KMS-11 (cell line): Measurements from ENCODE around the gene TCF23.
"Not testable (repeated sequence)": the region's sequence is repeated elsewhere in the genome, so short reads cannot be mapped to it uniquely, and the experiment has no call there.

Experiments
- H2AFZ ChIP-seq: fragments of 200-600 bp; sonication (generic); 2 replicates; pipeline ENCODE4 v1.6.1; 2016; ENCODE audit warnings: antibody characterized with exemption, mixed run types, low read depth
- H3K27ac ChIP-seq: fragments of 200-600 bp; sonication (generic); 2 replicates; pipeline ENCODE4 v1.6.1; 2016; ENCODE audit warnings: mild to moderate bottlenecking, mixed run types
- H3K27me3 ChIP-seq: fragments of 200-600 bp; sonication (generic); 2 replicates; pipeline ENCODE4 v1.6.1; 2017; ENCODE audit warnings: mild to moderate bottlenecking, low read depth, mixed run types, moderate library complexity; ENCODE audit not compliant: insufficient read depth
- H3K36me3 ChIP-seq: fragments of 200-600 bp; sonication (generic); 2 replicates; pipeline ENCODE4 v1.6.1; 2017; ENCODE audit warnings: mild to moderate bottlenecking, mixed run types; ENCODE audit not compliant: insufficient read depth
- H3K4me1 ChIP-seq: fragments of 200-600 bp; sonication (generic); 2 replicates; pipeline ENCODE4 v1.6.1; 2016; ENCODE audit warnings: mild to moderate bottlenecking, low read depth, mixed run types; ENCODE audit not compliant: poor library complexity, severe bottlenecking
- H3K4me2 ChIP-seq: fragments of 200-600 bp; sonication (generic); 2 replicates; pipeline ENCODE4 v1.7.0; 2016; ENCODE audit warnings: mild to moderate bottlenecking, mixed run types
- H3K4me3 ChIP-seq: fragments of 200-600 bp; sonication (generic); IDR thresholded peaks from 2 replicates; pipeline ENCODE4 v1.6.1; 2017; ENCODE audit warnings: low read depth, low read length, mixed read lengths; ENCODE audit not compliant: insufficient read depth
- H3K79me2 ChIP-seq: fragments of 200-600 bp; sonication (generic); 2 replicates; pipeline ENCODE4 v1.6.1; 2016; ENCODE audit warnings: low read depth, mixed run types; ENCODE audit not compliant: insufficient read depth
- H3K9ac ChIP-seq: fragments of 200-600 bp; sonication (generic); 2 replicates; pipeline ENCODE4 v1.6.1; 2016; ENCODE audit warnings: mild to moderate bottlenecking, mixed run types
- H4K20me1 ChIP-seq: fragments of 200-600 bp; sonication (generic); 2 replicates; pipeline ENCODE4 v1.6.1; 2016; ENCODE audit warnings: mild to moderate bottlenecking, mixed run types; ENCODE audit not compliant: insufficient read depth
- CTCF ChIP-seq: fragments of 200-600 bp; sonication (generic); conservative IDR thresholded peaks from 2 replicates; pipeline ENCODE4 v1.6.1; 2017; ENCODE audit warnings: low read depth, mild to moderate bottlenecking, antibody characterized with exemption, low read length, moderate library complexity, mixed read lengths

Gene TCF23

DNA sequence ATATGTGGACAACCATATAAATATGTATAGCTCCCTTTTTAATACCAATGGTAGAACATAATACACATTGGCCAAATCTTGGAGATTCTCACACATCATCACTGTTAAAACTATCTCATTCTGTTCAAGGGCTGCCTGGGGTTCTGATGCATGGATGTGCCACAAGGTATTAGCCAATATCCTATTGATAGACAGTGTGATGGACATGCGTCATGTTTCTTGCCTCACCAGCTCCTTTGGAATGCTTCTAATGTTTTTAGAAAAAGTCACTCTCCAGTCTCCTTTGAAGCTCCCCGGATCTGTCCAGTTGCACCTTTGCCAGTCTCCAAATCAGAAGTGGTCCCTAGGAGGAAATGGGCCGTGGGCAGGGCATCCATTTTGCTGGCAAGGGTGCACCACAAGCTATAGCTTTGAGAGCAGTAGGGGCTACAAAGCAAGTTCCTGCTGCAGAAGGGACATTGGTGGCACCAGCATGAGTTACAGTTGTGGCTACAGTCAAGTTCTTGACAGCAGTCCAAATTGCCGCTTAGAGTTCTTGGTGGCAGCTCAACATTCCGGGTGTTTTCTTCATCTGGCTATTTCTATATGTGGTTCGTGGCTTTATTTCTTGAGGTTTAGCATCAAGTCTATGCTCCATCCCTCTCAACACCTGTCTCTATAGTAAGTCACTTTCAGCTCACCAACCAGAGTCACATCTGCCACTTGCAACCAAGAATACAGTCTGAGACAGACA lies 38.0 kb downstream of the TCF23 start:
- H3K36me3 ChIP-seq = no peaks in the 10 kb centered on the region
- no peaks in the 10 kb centered on the region for H3K79me2 ChIP-seq
- no peak for TF ChIP-seq CTCF
- H3K4me1 ChIP-seq = peaks cover 36% of the 10 kb centered on the region
- H2AFZ ChIP-seq = no peak overlapping the region; the same call in 1 of the 2 replicates
- no peak overlapping the region for H3K4me3 ChIP-seq
- H3K27ac ChIP-seq = no peak overlapping the region; the same call in 1 of the 2 replicates
- peak overlapping the region; percentile 37; the same call in 1 of the 2 replicates for H3K4me2 ChIP-seq
- no peaks in the 10 kb centered on the region for H3K27me3 ChIP-seq
- H4K20me1 ChIP-seq = no peaks in the 10 kb centered on the region
- H3K9ac ChIP-seq = no peak overlapping the region

- H3K27ac ChIP-seq = no peak overlapping the region
- H2AFZ ChIP-seq = no peak overlapping the region
- no peaks in the 10 kb centered on the region for H3K36me3 ChIP-seq
- H3K79me2 ChIP-seq = no peaks in the 10 kb centered on the region
- TF ChIP-seq CTCF = no peak
- H3K4me2 ChIP-seq = no peak overlapping the region
- no peak overlapping the region for H3K4me3 ChIP-seq
- H4K20me1 ChIP-seq = no peaks in the 10 kb centered on the region
- no peaks in the 10 kb centered on the region for H3K27me3 ChIP-seq
- H3K4me1 ChIP-seq = peaks cover 37% of the 10 kb centered on the region
- no peak overlapping the region for H3K9ac ChIP-seq
Measured at GRCh38 chr2:27189989-27190388, 41.2 kb downstream of the TCF23 start.

DNA sequence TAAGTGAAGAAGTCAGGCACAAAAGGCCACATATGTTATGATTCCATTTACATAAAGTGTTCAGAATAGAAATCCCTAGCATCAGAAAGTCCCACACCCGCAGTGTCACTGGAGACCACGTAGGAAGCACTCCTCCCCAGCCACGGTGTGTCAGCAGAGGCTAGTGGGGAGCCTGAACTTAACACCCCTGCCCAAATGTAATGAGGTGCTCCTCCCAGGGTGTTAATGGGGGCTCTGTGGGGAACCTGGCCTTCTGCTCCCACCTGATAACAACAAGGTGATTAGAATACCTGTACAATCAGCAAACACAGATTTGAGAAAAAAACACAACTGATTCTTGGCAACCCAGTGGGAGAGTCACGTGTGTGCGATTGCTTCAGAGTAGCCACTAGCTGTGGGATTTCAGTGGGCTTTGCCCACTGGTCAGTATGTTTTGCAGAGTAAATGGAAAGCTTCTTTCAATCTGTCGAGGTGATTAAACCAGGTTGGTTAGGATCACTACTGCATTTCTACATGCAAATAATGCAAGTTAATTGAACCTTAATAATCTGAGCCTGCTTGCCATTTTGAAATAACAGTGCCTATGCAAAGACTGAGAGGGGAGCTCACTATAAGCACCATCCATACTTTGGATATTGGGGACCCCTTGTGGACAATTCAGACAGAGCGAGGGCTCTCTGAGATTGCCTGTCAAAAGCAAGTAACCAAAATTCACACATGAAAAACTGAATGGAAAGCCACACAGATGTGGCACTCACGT lies 42.4 kb downstream of the TCF23 start:
- Histone ChIP-seq H3K27me3 (no peaks in the 10 kb centered on the region), H2AFZ (no peak overlapping the region), H3K9ac (no peak overlapping the region), H3K4me1 (peaks cover 26% of the 10 kb centered on the region), H3K27ac (no peak overlapping the region), H3K79me2 (no peaks in the 10 kb centered on the region), H3K4me2 (no peak overlapping the region), H3K36me3 (no peaks in the 10 kb centered on the region), H4K20me1 (no peaks in the 10 kb centered on the region), H3K4me3 (no peak overlapping the region)
- TF ChIP-seq CTCF = peak; percentile 76

GRCh38 chr2:27194538-27195354 lies 45.9 kb downstream of the TCF23 start:
- no peaks in the 10 kb centered on the region for H3K79me2 ChIP-seq
- H3K27me3 ChIP-seq = no peaks in the 10 kb centered on the region
- no peak overlapping the region for H3K4me3 ChIP-seq
- peaks cover 7% of the 10 kb centered on the region for H3K4me1 ChIP-seq
- H4K20me1 ChIP-seq = no peaks in the 10 kb centered on the region
- H3K27ac ChIP-seq = no peak overlapping the region
- H3K9ac ChIP-seq = no peak overlapping the region
- H2AFZ ChIP-seq = no peak overlapping the region
- H3K36me3 ChIP-seq = no peaks in the 10 kb centered on the region
- no peak overlapping the region for H3K4me2 ChIP-seq
- TF ChIP-seq CTCF = no peak

DNA sequence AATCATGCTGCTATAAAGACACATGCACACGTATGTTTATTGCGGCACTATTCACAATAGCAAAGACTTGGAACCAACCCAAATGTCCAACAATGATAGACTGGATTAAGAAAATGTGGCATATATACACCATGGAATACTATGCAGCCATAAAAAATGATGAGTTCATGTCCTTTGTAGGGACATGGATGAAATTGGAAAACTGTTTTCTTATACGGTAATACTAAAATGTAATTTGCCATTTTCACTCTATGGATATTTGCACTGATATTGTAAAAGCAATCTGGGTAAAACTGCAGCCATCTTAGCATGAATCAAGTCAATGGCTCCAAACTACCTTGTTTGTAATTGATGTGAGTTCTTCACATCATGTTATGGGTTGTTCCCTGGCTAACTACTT lies 47.0 kb downstream of the TCF23 start:
- not testable (repeated sequence) for H3K79me2 ChIP-seq, H3K27me3 ChIP-seq, H3K4me1 ChIP-seq, H3K4me2 ChIP-seq, H3K9ac ChIP-seq, H4K20me1 ChIP-seq, H2AFZ ChIP-seq, H3K27ac ChIP-seq, H3K36me3 ChIP-seq, H3K4me3 ChIP-seq

DNA sequence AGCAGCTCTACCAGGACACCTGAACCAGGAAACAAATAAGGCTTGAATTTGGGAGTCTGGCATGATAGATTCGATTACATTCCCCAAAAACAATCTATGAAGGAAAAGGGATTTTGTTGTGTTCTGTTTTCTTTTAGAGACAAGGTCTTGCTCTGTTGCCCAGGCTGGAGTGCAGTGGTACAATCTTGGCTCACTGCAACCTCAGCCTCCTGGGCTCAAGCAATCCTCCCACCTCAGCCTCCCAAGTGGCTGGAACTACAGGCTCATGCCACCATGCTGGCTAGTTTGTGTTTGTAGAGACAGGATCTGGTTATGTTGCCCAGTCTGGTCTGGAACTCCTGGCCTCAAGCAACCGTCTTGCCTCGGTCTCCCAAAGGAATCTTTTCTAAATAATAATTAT lies 49.3 kb downstream of the TCF23 start:
- H3K4me3 ChIP-seq, H3K27ac ChIP-seq, H2AFZ ChIP-seq, H3K4me1 ChIP-seq, H3K79me2 ChIP-seq, H3K27me3 ChIP-seq, H3K4me2 ChIP-seq, H3K9ac ChIP-seq, H4K20me1 ChIP-seq, H3K36me3 ChIP-seq: not testable (repeated sequence)
